Left lung (tissue), 10 donors: ENCODE data around the gene STIM2. TPM values are rescaled to one million over a fixed set of nuclear protein-coding genes. Genes with fewer than 3 reads are reported as not detected.

Experiments used
- ATAC-seq: fragments of 200-7000 bp; cut with Tn5 transposase; one replicate; pipeline ENCODE4 v1.9.1; 2020; ENCODE audit warnings: moderate library complexity
- DNase-seq, 4 donors: peaks; one replicate each; pipeline ENCODE4 v3.0.0-alpha.2; 2013 to 2020
- H3K27ac ChIP-seq, 2 donors: fragments of 200-600 bp; sonication (generic) in 1 of 2; one replicate each; pipeline versions ENCODE4 v1.5.0 to v1.8.0; 2020 to 2021
- H3K27me3 ChIP-seq, 2 donors: fragments of 200-600 bp; sonication (generic) in 1 of 2; one replicate each; pipeline versions ENCODE4 v1.5.0 to v1.8.0; 2020 to 2021
- H3K36me3 ChIP-seq, 2 donors: fragments of 200-600 bp; sonication (generic) in 1 of 2; one replicate each; pipeline versions ENCODE4 v1.5.0 to v1.8.0; 2020 to 2021
- H3K4me1 ChIP-seq, 2 donors: fragments of 200-600 bp; one replicate each; pipeline ENCODE4 v1.8.0; 2021
- H3K4me3 ChIP-seq, 2 donors: fragments of 200-600 bp; sonication (generic) in 1 of 2; one replicate each; pipeline versions ENCODE4 v1.5.0 to v1.8.0; 2020 to 2021; ENCODE audit warnings: mild to moderate bottlenecking in 1 of 2
- H3K9me3 ChIP-seq, 2 donors: fragments of 200-600 bp; sonication (generic) in 1 of 2; one replicate each; pipeline versions ENCODE4 v1.5.0 to v1.8.0; 2020 to 2021
- intact Hi-C, 2 donors: fragments of 100-400 bp; cut with DNase I; formaldehyde crosslinking; loops; one replicate each; pipeline versions ENCODE4 v1.11.2 to v1.14.2; 2022
- polyA plus RNA-seq, 6 donors: library from polyadenylated mRNA; unstranded; fragments of 120-200 nt; gene quantifications; one replicate each; pipeline ENCODE4 v1.2.1, GENCODE V29; 2013; ENCODE audit not compliant: insufficient read length in 6 of 6
- total RNA-seq, 2 donors: library from RNA; stranded (reverse); fragmentation: NEBNext Ultra II Directional; extraction: Animal tissue kit (Norgen Biotek cat#: 25700); gene quantifications; one replicate each; pipeline ENCODE4 v1.2.1, GENCODE V29; 2021
- TF ChIP-seq, protein P1 (sequence below), 2 donors: fragments of 200-600 bp; sonication (generic) in 1 of 2; IDR thresholded peaks; one replicate each; pipeline versions ENCODE4 v1.5.0 to v1.8.0; 2021; ENCODE audit warnings: antibody characterized with exemption in 2 of 2
- donor health status: DM: no; HTN: yes; CAD: no.
- donor health status: DM: no; HTN: no; CAD: no.

STIM2 gene
- total and polyA plus RNA-seq, 8 donors, result 29.1 to 62.7 (median 53.2) TPM

DNA sequence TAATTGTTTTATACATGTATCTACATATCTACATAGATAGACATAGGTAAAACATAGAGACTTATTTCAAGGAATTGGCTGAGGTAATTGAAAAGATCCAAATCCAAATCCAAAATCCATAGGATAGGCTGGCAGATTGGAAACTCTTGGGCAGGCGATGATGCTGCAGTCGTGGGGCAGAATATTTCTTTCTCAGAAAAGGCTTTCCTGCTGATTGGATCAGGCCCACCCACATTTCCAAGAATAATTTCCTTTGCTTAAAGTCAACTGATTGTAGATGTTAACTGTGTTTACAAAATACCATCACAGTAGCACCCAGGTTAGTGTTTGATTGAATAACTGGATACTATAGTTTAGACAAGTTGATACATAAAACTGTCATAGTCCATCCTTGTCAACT is 27.2 kb downstream of the STIM2 start:
- Histone ChIP-seq H3K27ac (no peak overlapping the region), H3K4me3 (no peak overlapping the region), H3K9me3 (no peaks in the 10 kb centered on the region), H3K4me1 (peaks cover 0 to 32% of the 10 kb centered on the region in 2 donors), H3K27me3 (no peaks in the 10 kb centered on the region), H3K36me3 (no peaks in the 10 kb centered on the region)
- ATAC-seq, result no peak
- DNase-seq, result no peak
- TF ChIP-seq, protein P1, sequence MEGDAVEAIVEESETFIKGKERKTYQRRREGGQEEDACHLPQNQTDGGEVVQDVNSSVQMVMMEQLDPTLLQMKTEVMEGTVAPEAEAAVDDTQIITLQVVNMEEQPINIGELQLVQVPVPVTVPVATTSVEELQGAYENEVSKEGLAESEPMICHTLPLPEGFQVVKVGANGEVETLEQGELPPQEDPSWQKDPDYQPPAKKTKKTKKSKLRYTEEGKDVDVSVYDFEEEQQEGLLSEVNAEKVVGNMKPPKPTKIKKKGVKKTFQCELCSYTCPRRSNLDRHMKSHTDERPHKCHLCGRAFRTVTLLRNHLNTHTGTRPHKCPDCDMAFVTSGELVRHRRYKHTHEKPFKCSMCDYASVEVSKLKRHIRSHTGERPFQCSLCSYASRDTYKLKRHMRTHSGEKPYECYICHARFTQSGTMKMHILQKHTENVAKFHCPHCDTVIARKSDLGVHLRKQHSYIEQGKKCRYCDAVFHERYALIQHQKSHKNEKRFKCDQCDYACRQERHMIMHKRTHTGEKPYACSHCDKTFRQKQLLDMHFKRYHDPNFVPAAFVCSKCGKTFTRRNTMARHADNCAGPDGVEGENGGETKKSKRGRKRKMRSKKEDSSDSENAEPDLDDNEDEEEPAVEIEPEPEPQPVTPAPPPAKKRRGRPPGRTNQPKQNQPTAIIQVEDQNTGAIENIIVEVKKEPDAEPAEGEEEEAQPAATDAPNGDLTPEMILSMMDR (IDR thresholded peaks at IDR 0.05), result no peak
- intact Hi-C loops, result no loop called here

DNA sequence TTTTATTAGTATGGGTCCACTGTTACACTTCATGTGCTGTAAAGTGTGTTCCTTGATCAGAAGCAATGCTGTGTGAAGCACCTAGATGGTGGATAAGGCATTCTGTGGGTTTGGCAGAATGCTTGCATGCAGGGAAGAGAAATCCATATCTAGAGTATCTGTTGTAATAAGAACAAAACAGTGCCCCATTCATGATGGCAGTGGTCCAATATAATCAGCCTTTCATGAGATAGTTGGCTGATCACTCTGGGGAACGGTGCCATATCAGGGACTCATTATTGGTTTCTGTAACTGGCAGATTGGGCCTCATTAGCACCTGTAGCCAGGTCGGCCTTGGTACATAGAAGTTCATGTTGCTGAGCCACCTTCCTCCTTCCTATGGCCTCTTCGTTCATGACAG is 28.7 kb downstream of the STIM2 start:
- H3K4me1 ChIP-seq, result peaks cover 0 to 29% of the 10 kb centered on the region in 2 donors
- H3K27me3 ChIP-seq, result no peaks in the 10 kb centered on the region
- H3K27ac ChIP-seq, result no peak overlapping the region
- no peak overlapping the region for H3K4me3 ChIP-seq
- H3K36me3 ChIP-seq, result no peaks in the 10 kb centered on the region
- no peak for DNase-seq
- TF ChIP-seq, protein P1 (IDR thresholded peaks at IDR 0.05), result no peak
- no peaks in the 10 kb centered on the region for H3K9me3 ChIP-seq
- ATAC-seq, result no peak
- intact Hi-C loops, result no loop called here

DNA sequence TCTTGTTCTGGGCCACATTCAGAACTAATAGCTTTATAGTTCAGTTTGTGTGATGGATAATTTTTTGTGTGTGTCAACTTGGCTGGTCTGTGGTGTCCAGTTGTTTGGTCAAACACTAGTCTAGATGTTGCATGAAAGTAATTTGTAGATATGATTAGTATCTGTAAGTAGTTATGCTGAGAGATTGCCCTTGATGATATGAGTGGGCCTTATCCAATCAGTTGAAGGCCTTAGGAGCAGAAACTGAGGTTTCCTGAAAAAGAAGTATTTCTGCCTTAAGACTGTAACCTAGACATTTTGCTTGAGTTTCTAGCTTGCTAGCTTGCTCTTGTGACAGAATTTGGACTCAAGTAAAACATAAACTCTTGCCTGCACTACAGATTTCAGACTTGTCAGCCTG is 30.4 kb downstream of the STIM2 start:
- intact Hi-C loops, result no loop called here
- Histone ChIP-seq H3K4me1 (peaks cover 0 to 14% of the 10 kb centered on the region in 2 donors), H3K9me3 (no peaks in the 10 kb centered on the region), H3K4me3 (no peak overlapping the region), H3K27ac (no peak overlapping the region), H3K36me3 (no peaks in the 10 kb centered on the region), H3K27me3 (no peaks in the 10 kb centered on the region)
- DNase-seq (no peak), ATAC-seq (no peak)
- TF ChIP-seq, protein P1 (IDR thresholded peaks at IDR 0.05), result no peak

DNA sequence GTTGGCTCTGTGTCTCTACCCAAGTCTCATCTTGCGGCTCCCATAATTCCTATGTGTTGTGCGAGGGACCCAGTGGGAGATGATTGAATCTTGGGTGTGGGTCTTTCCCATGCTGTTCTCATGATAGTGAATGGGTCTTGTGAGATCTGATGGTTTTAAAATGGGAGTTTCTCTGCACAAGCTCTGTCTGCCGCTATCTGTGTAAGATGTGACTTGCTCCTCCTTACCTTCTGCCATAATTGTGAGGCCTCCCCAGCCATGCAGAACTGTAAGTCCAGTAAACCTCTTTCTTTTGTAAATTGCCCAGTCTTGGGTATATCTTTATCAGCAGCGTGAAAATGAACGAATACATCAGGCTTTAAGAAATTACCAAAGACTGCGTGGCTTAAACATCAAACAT is 31.2 kb downstream of the STIM2 start:
- no peaks in the 10 kb centered on the region for H3K9me3 ChIP-seq
- ATAC-seq, result no peak
- no peaks in the 10 kb centered on the region for H3K36me3 ChIP-seq
- no peak for DNase-seq
- H3K27me3 ChIP-seq, result no peaks in the 10 kb centered on the region
- H3K4me1 ChIP-seq, result peaks cover 0 to 6% of the 10 kb centered on the region in 2 donors
- no peak overlapping the region for H3K27ac ChIP-seq
- TF ChIP-seq, protein P1 (IDR thresholded peaks at IDR 0.05), result no peak
- intact Hi-C loops, result no loop called here
- H3K4me3 ChIP-seq, result no peak overlapping the region

DNA sequence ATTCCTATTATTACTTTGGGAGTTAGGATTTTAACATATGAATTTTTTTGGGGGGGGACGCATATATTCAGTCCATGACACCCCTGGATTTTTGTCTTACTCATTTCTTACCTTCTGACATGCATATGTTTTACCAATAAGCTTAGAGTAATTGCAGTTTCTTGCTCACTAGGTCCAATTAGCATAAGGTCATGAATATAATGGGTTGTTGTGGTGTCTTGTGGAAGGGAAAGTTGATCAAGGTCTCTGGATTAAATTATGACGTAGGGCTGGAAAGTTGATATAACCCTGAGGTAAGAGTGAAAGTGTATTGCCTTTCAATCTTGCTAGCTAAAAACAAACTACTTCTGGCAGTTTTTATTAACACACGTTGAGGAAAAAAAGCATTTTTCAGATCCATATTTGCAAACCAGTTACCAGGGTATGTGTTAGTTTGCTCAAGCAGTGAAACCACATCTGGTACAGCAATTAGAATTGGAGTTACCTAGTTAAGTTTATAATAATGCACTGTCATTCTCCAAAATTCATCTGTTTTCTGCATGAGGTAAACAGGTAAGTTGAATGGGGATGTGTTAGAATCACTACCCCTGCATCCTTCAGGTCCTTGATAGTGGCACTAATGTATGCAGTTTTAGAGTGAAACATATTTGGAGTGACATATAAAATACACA is 32.0 kb downstream of the STIM2 start:
- Histone ChIP-seq H3K9me3 (no peaks in the 10 kb centered on the region), H3K4me3 (no peak overlapping the region), H3K27me3 (no peaks in the 10 kb centered on the region), H3K27ac (no peak overlapping the region), H3K36me3 (no peaks in the 10 kb centered on the region), H3K4me1 (no peaks in the 10 kb centered on the region)
- intact Hi-C loops, result no loop called here
- ATAC-seq (no peak), DNase-seq (no peak)
- TF ChIP-seq, protein P1 (IDR thresholded peaks at IDR 0.05), result no peak
